Measurements from ENCODE around the gene ATP1A1.

ATP1A1 gene

DNA sequence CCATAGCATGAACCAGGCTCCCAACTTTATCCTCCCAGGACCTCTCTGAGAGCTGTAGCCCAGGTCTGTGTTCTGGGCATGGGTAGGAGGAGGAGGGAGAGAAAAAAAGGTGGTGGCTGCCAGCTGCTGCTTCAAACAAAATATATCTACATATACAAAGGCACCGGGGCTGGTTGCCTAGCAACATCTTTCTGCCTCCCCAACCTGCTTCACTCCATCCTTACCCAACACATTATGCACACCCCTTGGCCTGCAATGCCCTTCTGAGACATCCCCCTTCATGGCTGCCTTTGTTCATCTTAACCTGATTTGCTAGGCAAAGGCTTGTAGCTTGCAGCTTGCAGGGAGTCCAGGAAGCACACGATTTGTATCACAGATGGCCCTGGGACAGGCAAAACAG, 27.2 kb upstream of the ATP1A1 start:
- no peaks in the 10 kb centered on the region for H4K20me1 ChIP-seq (ENCODE audit: insufficient read depth, low read length)
- no peak overlapping the region for H2AFZ ChIP-seq (ENCODE audit: low read length)
- H3K4me1 ChIP-seq (ENCODE audit: low read length), result no peaks in the 10 kb centered on the region
- TF ChIP-seq EZH2phosphoT487 (IDR thresholded peaks at IDR 0.05; ENCODE audit: low read length) (no peak), EZH2 (optimal IDR thresholded peaks at IDR 0.05; ENCODE audit: low read depth, low read length) (no peak)
- TF ChIP-seq, protein P1, sequence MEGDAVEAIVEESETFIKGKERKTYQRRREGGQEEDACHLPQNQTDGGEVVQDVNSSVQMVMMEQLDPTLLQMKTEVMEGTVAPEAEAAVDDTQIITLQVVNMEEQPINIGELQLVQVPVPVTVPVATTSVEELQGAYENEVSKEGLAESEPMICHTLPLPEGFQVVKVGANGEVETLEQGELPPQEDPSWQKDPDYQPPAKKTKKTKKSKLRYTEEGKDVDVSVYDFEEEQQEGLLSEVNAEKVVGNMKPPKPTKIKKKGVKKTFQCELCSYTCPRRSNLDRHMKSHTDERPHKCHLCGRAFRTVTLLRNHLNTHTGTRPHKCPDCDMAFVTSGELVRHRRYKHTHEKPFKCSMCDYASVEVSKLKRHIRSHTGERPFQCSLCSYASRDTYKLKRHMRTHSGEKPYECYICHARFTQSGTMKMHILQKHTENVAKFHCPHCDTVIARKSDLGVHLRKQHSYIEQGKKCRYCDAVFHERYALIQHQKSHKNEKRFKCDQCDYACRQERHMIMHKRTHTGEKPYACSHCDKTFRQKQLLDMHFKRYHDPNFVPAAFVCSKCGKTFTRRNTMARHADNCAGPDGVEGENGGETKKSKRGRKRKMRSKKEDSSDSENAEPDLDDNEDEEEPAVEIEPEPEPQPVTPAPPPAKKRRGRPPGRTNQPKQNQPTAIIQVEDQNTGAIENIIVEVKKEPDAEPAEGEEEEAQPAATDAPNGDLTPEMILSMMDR (IDR thresholded peaks at IDR 0.05; ENCODE audit: low read length), result no peak
- no peak overlapping the region for H3K27ac ChIP-seq (ENCODE audit: low read length)
- H3K9me2 ChIP-seq (replicated peaks; ENCODE audit: insufficient read depth, low read length), result no peaks in the 10 kb centered on the region
- no peak overlapping the region for H3K4me3 ChIP-seq (ENCODE audit: low read length)
- no peak overlapping the region for H3K4me2 ChIP-seq (ENCODE audit: low read depth, low read length)
- H3K9me3 ChIP-seq (replicated peaks; ENCODE audit: insufficient read depth, low read length), result no peaks in the 10 kb centered on the region
- H3K36me3 ChIP-seq (replicated peaks; ENCODE audit: insufficient read depth, low read length), result no peaks in the 10 kb centered on the region
- no peak overlapping the region for H3K9ac ChIP-seq (ENCODE audit: low read length)
- H3K79me2 ChIP-seq (ENCODE audit: low read length), result no peaks in the 10 kb centered on the region
- no peaks in the 10 kb centered on the region for H3F3A ChIP-seq (ENCODE audit: insufficient read depth, low read length)
- no peak for DNase-seq
- H3K27me3 ChIP-seq (replicated peaks; ENCODE audit: insufficient read depth, low read length), result no peaks in the 10 kb centered on the region

DNA sequence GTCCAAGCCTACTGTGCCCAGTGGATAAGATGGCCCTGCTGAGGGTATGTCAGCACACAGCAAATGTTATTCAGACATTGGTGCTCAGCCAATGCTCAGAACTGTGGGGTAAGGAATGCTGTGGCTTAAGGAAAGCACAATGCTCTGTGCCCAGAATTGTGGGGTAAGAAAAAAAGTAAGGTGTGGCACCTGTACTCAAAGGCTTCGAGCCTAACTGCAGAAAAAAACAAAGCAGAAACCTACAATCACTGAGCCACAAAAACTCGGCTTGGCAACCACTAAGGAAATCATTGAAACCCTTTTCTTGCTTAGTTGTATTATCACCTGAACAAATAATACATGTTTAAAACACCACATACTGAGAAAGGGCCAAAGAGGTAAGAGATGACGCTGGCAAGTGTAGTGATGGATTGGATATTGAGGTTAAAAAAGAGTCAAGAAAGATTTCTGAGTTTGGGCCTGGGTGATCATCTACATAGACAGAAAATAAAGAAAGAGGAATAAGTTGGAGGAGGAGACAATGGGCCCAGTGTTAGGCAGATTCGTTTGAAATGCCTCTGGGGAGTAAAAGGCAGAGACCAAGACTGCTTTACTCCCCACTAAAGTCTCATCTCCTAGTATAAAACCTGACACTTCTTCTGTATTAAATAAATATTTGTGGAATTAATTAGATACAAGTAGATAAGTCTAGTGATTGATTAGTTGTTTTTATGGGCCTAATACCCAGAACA, 25.9 kb upstream of the ATP1A1 start:
- Histone ChIP-seq H3K4me2 (ENCODE audit: low read depth, low read length) (no peak overlapping the region), H4K20me1 (ENCODE audit: insufficient read depth, low read length) (no peaks in the 10 kb centered on the region), H3K27ac (ENCODE audit: low read length) (no peak overlapping the region), H3K4me3 (ENCODE audit: low read length) (no peak overlapping the region), H3F3A (ENCODE audit: insufficient read depth, low read length) (no peaks in the 10 kb centered on the region), H3K4me1 (ENCODE audit: low read length) (no peaks in the 10 kb centered on the region), H3K9ac (ENCODE audit: low read length) (no peak overlapping the region), H3K9me3 (replicated peaks; ENCODE audit: insufficient read depth, low read length) (no peaks in the 10 kb centered on the region), H2AFZ (ENCODE audit: low read length) (no peak overlapping the region), H3K36me3 (replicated peaks; ENCODE audit: insufficient read depth, low read length) (no peaks in the 10 kb centered on the region), H3K79me2 (ENCODE audit: low read length) (no peaks in the 10 kb centered on the region), H3K9me2 (replicated peaks; ENCODE audit: insufficient read depth, low read length) (no peaks in the 10 kb centered on the region), H3K27me3 (replicated peaks; ENCODE audit: insufficient read depth, low read length) (no peaks in the 10 kb centered on the region)
- no peak for TF ChIP-seq EZH2phosphoT487 (IDR thresholded peaks at IDR 0.05; ENCODE audit: low read length)
- TF ChIP-seq EZH2 (optimal IDR thresholded peaks at IDR 0.05; ENCODE audit: low read depth, low read length), result no peak
- TF ChIP-seq, protein P1 (IDR thresholded peaks at IDR 0.05; ENCODE audit: low read length), result no peak
- no peak for DNase-seq

DNA sequence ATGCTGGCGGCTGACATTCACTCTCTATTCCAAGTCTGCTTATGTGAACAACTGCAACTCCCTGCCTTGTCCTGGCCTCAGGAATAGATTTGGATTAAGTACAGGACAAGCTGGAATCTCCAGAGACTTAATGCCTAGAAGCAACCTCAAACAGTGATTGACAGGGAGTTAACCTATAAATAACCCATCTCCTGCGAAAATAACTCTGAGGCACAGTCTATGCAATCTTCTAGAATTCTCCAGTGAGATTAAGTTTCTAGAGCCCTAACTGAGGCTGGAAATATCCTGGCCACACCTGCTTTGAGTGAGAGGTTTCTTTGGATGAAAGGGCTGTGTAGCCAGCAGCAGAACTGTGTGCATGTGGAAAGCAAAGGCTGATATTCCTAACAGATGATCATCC, 25.3 kb upstream of the ATP1A1 start:
- TF ChIP-seq, protein P1 (IDR thresholded peaks at IDR 0.05; ENCODE audit: low read length), result no peak
- TF ChIP-seq EZH2phosphoT487 (IDR thresholded peaks at IDR 0.05; ENCODE audit: low read length) (no peak), EZH2 (optimal IDR thresholded peaks at IDR 0.05; ENCODE audit: low read depth, low read length) (no peak)
- Histone ChIP-seq H3K79me2 (ENCODE audit: low read length) (no peaks in the 10 kb centered on the region), H3K4me3 (ENCODE audit: low read length) (no peak overlapping the region), H3F3A (ENCODE audit: insufficient read depth, low read length) (no peaks in the 10 kb centered on the region), H3K9me3 (replicated peaks; ENCODE audit: insufficient read depth, low read length) (no peaks in the 10 kb centered on the region), H3K36me3 (replicated peaks; ENCODE audit: insufficient read depth, low read length) (no peaks in the 10 kb centered on the region), H4K20me1 (ENCODE audit: insufficient read depth, low read length) (no peaks in the 10 kb centered on the region), H2AFZ (ENCODE audit: low read length) (no peak overlapping the region), H3K27ac (ENCODE audit: low read length) (no peak overlapping the region), H3K9ac (ENCODE audit: low read length) (no peak overlapping the region), H3K9me2 (replicated peaks; ENCODE audit: insufficient read depth, low read length) (no peaks in the 10 kb centered on the region), H3K4me1 (ENCODE audit: low read length) (no peaks in the 10 kb centered on the region), H3K27me3 (replicated peaks; ENCODE audit: insufficient read depth, low read length) (no peaks in the 10 kb centered on the region), H3K4me2 (ENCODE audit: low read depth, low read length) (no peak overlapping the region)
- DNase-seq, result no peak

Data from MM.1S (cell line).